ENCODE results near the gene INTS14. TPM values are rescaled to one million over a fixed set of nuclear protein-coding genes. Genes with fewer than 3 reads are reported as not detected.
"Not testable (repeated sequence)": the region's sequence is repeated elsewhere in the genome, so short reads cannot be mapped to it uniquely, and the experiment has no call there.

INTS14 gene
- total RNA-seq, 4 donors from 2014 or later: 44.1 to 90.8 (median 54.9) TPM

GRCh38 chr15:65619626-65620290, 8.8 kb upstream of the INTS14 start:
- Histone ChIP-seq H3K27ac (no peak overlapping the region), H3K9me3 (no peaks in the 10 kb centered on the region), H3K4me1 (no peaks in the 10 kb centered on the region), H3K4me3 (no peak overlapping the region), H3K27me3 (no peaks in the 10 kb centered on the region), H3K36me3 (peaks cover 0 to 4% (median 0%) of the 10 kb centered on the region in 3 donors)
- DNase-seq: no peak
- TF ChIP-seq CTCF (IDR thresholded peaks at IDR 0.05) (no peak), POLR2A (IDR thresholded peaks at IDR 0.05) (no peak)

- Histone ChIP-seq H3K36me3 (no peaks in the 10 kb centered on the region), H3K4me1 (no peaks in the 10 kb centered on the region), H3K27ac (no peak overlapping the region), H3K9me3 (no peaks in the 10 kb centered on the region), H3K4me3 (no peak overlapping the region), H3K27me3 (no peaks in the 10 kb centered on the region)
- DNase-seq: no peak
- TF ChIP-seq POLR2A (IDR thresholded peaks at IDR 0.05) (no peak), CTCF (IDR thresholded peaks at IDR 0.05) (no peak)
Measured at GRCh38 chr15:65618560-65619109, 7.7 kb upstream of the INTS14 start.

- H3K27ac ChIP-seq, H3K27me3 ChIP-seq, H3K9me3 ChIP-seq, H3K4me3 ChIP-seq, H3K36me3 ChIP-seq, DNase-seq: not testable (repeated sequence)
- H3K4me1 ChIP-seq: peaks cover 0 to 14% (median 10%) of the 10 kb centered on the region in 4 donors
Measured at GRCh38 chr15:65615887-65616286, 5.0 kb upstream of the INTS14 start.

- Histone ChIP-seq H3K4me1 (peaks cover 0 to 20% (median 14%) of the 10 kb centered on the region in 4 donors), H3K36me3 (no peaks in the 10 kb centered on the region), H3K27ac (no peak overlapping the region), H3K4me3 (no peak overlapping the region), H3K9me3 (no peaks in the 10 kb centered on the region), H3K27me3 (no peaks in the 10 kb centered on the region)
- no peak for DNase-seq
- TF ChIP-seq POLR2A (IDR thresholded peaks at IDR 0.05) (no peak), CTCF (IDR thresholded peaks at IDR 0.05) (no peak)
Measured at GRCh38 chr15:65612949-65613744, 2.2 kb upstream of the INTS14 start.

- TF ChIP-seq POLR2A (IDR thresholded peaks at IDR 0.05) (no peak), CTCF (IDR thresholded peaks at IDR 0.05) (no peak)
- no peaks in the 10 kb centered on the region for H3K9me3 ChIP-seq
- DNase-seq: no peak
- no peaks in the 10 kb centered on the region for H3K36me3 ChIP-seq
- no peaks in the 10 kb centered on the region for H3K27me3 ChIP-seq
- no peak overlapping the region for H3K27ac ChIP-seq
- H3K4me1 ChIP-seq: peaks cover 0 to 20% (median 14%) of the 10 kb centered on the region in 4 donors
- H3K4me3 ChIP-seq: no peak overlapping the region
Measured at GRCh38 chr15:65612616-65612946, 1.6 kb upstream of the INTS14 start.
